Activated CD8-positive, alpha-beta memory T cell treated with anti-CD3 and anti-CD28 coated beads, Interleukin-2, amount 50 U/mL, for 1 hour (primary cell): ENCODE results near the gene LITAFD.
"Not testable (repeated sequence)": the region's sequence is repeated elsewhere in the genome, so short reads cannot be mapped to it uniquely, and the experiment has no call there.

Experiments used
- DNase-seq: peaks from one replicate; pipeline ENCODE4 v3.0.0-alpha.2; 2020; ENCODE audit errors: extremely low read depth

Gene LITAFD

DNA sequence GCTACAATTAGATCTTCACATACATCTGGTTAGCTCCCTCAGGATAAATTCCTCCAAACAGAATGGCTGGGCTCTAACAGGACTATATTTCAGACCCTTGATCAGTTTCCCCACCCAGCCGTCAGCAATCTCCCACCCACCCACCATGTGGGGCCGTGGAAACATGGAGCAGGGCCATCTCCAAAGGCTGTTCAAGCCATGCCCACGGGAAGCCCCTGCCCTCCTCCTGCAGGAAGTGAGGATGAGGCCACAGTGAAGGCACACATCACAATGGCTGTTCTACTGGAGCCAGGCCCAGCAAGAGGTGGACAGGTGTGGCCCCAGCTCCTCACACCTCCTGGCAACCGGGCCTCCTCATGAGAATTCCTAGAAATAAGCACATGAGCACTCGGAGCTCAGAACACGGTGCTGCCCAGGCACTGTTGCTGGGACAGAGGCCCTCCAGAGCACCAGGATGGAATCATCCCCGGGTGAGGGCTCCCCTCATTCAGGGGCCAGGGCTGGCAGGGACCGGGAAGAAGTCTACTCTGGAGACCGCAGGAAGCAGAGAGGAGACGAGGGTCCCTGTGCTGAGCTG, at the start of gene LITAFD:
LITAFD (plus strand) TSS at position 311 of the 577 bp plus-strand sequence. CDS start 2,005 bp downstream, outside the sequence.
- DNase-seq = no peak

DNA sequence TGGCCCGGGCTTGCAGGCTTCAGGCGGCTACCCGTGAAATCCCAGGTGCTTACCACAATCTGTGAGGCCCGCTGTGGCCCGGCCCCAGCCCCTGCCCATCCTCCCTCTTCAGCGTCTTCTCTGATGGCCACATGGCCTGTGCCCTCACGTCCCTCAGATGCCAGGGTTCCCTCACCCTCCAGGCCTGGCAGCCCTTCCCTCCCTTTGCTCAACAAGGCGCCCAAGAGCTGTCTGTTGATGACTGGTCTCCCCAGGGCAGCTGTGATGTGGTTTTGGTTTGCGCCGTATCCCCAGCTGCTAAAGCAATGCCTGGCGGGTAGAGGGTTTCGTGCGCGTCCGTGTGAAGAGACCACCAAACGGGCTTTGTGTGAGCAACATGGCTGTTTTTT, 49.4 kb upstream of the LITAFD start:
- no peak for DNase-seq

DNA sequence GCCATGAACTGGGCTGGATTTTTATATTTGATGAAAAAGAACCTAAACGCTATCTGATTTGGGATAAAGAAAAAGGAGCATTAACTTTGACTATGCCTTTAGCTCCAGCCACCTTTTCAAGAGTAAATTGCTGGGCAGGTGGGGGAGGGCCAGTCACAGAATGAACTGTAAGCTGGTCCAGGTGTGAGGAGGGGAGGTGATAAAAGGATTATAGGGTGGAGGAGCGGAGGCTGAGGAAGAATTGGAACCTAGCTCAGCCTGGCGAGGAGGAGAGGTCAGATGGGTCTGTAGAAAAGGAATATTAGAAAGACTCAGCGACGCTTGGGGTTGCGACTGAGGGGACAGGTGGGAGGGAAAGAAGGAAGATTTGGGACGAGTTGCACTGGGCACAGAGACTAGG, 45.4 kb upstream of the LITAFD start:
- DNase-seq = not testable (repeated sequence)

DNA sequence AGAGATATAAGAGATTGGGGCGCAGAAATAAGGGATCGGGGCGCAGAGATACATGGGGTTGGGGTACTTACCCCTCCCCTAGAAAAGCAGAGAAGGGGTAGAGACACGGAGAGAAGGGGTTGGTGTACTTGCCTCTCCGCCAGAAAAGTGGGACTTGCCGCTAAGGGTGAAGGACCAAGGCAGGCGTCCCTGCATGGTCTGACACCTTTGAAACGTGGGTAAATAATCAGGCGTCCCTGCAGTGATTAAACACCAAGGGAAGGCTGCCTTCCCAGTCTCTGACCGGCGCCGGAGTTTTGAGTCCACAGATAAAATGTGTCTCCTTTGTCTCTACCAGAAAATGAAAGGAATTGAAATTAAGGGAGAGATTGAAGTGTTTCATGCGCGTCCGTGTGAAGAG, 44.6 kb upstream of the LITAFD start:
- not testable (repeated sequence) for DNase-seq

DNA sequence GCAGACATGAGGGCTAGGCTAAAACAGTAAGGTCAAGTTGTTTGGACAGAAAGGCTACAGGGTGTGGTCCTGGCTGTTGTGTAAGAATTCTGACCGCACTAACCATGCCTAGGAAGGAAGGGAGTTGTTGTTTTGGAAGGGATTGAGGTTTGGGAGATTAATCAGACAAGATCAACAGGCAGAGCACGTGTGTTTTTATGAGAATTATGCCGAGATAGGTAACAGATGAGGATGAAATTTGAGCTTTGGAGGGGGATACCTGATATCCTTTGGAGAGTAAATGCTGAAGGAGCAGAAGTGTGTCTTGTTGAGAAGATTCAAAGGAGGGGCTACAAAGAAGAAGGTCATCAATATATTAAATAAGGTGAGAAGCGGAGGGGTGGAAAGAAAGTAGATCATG, 40.1 kb upstream of the LITAFD start:
- not testable (repeated sequence) for DNase-seq

DNA sequence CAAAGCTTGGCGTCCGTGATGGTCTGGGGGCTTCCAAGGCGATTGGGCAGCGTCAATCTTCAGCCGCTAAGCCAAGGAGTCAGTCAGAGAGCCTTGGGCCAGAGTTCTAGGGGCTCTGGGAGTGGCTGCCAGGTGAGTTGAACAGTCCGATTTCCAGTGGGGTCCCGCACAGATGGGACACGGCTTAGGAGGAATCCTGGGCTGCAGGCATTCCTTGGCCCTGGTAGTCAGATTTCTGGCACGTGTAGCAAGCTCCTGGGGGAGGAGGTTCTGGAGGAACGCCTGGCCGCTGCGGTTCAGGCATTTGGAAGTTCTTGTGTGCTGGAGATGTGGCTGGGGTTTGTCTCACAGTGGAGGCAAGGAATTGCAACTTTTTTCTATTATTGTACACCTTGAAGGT, 38.9 kb upstream of the LITAFD start:
- not testable (repeated sequence) for DNase-seq

DNA sequence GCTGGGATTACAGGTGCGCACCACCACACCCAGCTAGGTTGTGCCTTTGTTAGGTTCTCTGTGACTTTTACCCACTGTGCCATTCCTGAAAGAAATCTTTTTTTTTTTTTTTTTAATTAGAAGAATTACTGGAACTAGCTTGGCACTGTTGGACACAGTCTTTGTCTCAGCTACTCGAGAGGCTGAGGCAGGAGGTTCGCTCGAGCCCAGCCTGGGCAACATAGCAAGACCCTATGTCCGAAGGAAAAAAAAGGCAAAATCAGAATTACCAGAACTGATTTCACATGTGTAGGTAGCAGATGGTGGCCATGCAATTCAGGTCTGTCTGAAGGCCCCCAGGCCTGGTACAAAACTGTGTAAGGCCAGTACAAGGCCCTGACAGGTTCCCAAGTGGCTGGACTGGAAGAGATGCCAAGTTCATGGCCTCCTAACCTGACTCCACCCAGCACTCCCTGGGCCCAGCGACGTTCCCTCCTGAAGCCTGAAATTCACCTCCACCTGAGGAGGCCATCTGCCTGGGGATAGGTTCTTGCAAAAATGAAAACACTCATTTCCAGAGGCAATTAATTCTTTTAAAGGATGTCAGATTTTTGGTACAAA, 36.4 kb upstream of the LITAFD start:
- DNase-seq = no peak

DNA sequence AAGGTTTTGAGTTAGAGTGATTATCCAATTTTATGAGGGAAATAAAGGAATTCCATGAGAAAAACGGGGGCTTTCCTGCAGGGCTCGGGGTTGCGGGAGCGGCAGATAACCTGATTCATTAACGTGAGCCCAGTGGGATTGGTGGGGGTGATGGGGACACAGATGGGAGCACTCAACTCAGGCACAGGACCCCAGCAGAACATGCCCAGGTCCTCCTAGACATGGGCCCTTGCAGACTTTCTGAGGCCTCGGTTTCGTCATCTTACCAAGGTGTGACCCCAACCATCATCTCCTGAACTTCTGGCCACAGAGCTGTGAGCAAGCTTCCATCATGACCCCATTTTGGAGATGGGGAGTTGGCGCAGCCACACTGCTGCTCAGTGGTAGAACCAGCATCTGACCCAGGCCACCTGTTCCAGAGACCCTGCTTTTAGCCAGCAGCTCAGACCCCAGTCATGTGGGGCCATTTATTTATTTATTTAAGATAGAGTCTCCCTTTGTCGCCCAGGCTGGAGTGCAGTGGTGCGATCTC, 35.7 kb upstream of the LITAFD start:
- DNase-seq = no peak

DNA sequence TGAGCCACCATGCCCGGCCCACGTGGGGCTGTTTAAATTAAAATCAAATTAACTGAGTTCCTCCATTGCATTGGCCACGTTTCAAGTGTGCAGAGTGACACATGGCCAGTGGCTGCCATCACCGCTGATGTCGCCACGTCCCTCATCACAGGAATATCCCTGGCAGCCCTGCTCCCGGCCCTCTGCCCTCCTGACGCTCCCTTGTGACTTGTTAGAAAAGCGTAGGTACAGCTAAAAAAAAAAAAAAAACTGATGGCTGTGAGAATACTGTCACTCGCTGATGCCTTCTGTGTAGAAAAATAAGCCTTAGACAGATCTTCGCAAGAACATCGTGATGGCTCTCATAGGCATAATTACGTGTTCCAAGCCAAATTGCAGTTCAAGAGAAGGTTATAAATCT, 35.0 kb upstream of the LITAFD start:
- no peak for DNase-seq

DNA sequence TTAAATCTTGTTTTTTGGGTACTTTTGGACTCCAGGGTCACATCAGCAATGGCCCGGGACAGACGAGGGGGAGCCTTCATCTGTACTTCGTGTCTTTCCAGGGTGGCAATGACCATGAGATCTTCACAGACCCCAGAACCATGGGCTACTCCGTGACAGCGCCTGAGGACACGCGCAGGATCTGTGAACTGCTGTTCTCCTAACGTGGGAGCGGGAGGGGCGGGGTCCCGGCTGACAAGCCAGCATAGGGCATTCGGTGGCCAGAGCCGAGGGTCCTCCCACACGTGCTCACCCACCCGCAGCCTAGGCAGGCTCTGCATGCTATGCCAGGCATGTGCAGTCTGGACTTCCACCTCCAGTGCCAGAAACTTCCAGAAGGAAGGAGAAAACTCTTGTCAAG, 34.5 kb upstream of the LITAFD start:
- DNase-seq = no peak

DNA sequence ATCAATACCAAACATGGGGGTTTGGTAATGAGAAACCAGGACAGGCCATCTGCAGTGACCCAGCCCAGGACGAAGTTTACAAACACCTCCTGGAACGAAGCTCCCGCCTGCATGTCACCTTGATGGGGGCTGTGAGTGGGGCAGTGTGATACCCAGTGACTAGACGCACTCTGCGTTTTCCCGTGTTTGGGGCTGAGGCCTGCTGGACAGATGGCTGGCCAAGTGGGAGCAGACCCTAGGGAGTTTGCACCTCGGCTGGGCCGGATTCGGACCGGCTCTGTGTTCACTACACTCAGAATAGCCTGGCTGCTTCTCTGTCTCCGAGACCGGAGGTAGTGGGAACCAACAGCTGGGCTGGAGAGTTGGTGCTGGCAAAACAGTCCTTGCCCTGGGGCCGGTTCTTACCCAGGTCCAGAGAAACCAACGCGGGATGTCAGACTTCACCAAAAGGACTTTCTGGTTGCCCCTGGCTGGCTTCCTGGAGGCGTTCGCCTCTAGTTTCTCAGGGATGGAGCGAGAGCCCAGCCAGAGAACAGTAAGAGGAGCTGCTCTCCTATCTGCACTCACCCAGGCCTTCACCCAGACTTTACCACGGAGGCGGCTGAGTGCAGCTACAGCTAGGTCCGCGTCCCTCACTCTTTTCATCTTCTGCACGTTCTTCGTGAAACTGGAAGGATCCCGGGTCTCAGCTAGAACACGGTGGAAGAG, 33.8 kb upstream of the LITAFD start:
- DNase-seq = no peak

DNA sequence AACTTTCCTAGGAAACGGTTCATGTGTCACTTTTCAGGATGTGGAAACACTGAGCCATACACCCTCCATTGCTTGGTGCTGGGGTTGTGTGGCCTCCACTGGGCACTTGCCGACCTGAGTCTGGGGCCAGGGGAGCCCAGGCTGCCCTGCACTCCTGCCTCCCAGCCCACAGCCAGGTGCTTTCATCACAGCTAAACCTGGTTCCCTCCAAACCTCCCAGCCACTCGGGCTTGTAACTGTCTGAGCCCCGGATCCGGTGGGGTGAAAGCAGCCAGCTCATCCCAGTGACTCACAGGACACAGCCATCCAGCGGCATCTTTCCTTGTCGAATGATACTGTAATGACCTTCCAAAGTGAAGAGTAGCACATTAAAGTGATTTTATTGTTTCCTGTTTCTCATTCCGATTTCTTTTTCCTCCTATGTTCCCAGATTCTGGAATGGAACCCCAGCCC, 33.2 kb upstream of the LITAFD start:
- DNase-seq = no peak

DNA sequence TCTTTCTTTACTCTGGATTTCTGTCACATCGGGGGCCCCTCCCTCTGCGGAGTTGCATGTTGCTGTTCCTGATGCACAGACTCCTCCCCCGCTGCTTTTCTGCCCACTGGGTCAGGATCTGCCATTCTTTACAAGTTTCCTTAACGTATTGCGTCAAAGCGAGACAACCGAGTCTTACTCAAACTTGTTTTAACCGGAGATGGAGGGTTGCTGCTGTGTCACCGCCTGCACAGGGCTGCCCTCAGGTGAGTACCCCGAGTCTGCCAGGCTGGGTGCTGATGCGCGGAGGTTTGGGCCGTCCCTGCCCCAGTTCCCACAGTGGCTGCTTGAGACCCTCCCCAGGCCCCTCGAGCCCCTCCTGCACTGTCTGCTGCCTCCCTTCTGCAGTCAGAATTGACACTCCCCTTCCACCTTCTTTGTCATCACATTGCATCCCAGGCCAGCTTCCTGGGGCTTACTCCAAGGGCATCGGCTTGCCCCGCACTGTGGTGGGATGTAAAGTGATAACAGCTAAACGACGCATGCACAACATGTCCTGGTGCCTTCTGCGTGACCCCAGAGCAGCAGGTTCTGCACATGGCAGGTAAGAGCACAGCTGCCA, 32.6 kb upstream of the LITAFD start:
- no peak for DNase-seq

DNA sequence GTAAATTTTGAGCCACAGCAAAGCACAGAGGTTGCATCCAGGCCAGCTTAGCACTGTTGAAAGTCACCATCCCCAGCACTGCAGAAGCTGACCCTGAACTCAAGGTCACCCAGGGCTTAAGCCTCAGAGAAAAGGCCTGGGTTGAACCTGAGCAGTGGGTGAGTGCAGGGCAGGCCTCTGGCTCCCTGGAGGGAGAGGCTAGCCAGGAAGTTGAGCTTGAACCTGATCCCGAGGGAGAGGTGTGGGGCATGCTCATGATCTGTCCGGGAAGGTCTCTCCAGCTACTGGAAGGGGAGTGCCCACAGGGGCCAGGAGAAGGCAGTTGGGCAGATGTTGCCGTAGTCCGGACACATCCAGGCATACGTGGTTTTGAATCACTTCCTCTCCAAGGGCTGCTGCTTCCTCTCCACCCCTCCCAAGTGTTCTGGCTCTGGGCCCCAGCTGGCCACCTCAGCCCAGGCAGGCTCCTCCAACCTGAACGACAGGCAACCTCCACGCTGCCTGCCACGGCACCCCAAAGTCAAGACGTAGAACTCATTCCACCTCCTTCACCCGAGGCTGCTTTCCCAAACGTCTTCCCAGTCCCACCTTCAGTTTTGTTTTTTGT, 31.8 kb upstream of the LITAFD start:
- DNase-seq = no peak

DNA sequence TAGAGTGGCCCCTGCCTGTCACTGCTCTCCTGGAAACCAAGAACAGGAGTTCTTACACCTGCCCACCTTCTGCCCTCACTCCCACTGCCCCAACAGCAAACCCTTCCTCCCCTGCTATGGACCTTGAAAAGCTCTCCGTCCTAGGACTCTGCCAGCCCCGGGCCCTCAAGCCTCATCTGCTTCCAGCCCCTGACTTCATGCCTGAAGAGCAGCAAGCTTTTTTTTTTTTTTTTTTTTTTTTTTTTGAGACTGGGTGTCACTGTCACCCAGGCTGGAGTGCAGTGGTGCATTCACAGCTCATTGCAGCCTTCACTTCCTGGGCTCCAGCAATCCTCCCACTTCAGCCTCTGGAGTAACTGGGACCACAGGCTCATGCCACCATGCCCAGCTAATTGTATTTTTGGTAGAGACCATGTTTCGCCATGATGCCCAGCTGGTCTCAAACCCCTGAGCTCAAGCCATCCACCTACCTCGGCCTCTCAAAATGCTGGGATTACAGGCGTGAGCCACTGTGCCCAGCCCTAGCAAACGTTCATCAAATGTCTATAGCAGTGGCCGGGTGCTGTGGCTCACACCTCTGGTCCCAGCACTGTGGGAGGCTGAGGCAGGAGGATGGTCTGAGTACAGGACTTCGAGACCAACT, 30.3 kb upstream of the LITAFD start:
- no peak for DNase-seq

DNA sequence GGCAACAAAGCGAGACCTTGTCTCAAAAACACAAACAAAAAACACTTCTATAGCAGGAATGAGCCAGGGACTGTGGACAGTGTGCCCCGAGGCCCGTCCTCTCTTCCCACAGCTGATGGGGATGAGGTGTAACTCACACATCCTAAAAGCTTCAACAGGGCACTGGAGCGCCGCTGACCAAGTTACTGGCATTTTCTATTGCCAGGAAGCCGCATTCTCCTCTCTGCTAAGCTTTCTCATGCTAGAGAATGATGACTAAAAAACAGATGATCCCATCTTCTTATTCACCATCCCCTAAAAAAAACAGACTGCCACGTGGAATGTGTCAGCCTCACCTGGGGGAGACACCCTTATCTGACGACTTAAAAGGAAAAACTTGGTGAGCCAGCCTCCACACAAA, 29.6 kb upstream of the LITAFD start:
- DNase-seq = no peak

DNA sequence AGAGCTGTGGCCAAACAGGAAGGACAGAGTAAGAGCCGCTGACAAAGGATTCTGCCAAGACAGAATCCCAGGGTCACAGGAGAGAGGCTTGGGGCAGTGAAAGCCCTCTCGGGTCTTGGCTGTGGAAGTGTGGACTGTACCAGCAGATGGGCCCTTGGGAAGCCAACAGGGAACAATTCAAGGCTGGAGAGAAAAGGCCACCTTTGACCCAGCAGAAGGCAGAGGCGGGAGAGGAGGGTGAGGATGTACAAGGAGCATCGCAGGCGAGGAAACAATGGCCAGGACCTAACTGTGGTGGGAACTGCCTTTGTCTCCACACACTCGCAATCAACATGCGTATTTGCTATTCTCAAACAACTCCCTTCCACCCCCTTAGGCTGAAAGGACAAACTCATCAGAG, 29.0 kb upstream of the LITAFD start:
- DNase-seq = no peak

DNA sequence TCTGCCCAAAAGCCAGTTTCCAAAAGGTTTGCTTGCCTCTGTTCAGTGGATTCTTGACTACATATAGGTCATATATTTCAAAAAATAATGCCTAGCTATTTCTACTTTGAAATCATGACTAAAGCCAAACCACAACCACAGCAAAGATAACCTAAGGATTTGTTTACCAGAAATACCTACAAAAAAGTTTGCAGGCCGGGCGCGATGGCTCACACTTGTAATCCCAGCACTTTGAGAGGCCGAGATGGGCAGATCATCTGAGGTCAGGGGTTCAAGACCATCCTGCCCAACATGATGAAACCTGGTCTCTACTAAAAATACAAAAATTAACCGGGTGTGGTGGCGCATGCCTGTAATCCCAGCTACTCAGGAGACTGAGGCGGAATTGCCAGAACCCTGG, 28.5 kb upstream of the LITAFD start:
- no peak for DNase-seq

DNA sequence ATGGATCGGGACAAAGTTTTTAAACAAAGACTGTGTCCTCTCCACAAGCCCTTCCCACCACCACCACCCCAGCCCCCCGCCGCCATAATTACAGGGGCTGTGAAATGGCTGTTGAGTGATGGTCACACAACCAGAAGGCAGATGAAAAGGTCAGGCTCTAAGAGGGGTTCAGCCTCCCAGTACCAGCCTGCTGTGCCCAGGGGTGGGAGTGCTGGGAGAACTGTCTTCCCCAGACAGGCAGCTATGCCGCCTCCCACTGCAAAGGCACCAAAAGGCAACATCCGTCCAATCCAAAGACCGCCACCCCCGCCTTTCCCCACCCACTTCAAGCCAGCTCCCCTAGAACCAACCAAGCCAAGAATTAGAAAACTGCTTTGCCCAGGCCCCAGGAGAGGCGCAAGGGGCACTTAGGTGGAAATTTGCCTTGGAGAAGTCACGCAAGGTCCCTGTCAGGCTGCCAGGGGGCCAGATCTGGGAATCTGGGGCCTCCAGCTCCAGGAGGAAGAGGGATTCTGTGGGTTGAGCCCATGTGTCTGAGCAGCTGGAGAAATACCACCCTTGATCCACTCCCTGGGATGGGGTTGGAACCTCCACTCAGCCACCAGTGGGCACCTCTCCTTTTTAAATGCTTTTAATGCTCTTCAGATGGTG, 27.7 kb upstream of the LITAFD start:
- no peak for DNase-seq

DNA sequence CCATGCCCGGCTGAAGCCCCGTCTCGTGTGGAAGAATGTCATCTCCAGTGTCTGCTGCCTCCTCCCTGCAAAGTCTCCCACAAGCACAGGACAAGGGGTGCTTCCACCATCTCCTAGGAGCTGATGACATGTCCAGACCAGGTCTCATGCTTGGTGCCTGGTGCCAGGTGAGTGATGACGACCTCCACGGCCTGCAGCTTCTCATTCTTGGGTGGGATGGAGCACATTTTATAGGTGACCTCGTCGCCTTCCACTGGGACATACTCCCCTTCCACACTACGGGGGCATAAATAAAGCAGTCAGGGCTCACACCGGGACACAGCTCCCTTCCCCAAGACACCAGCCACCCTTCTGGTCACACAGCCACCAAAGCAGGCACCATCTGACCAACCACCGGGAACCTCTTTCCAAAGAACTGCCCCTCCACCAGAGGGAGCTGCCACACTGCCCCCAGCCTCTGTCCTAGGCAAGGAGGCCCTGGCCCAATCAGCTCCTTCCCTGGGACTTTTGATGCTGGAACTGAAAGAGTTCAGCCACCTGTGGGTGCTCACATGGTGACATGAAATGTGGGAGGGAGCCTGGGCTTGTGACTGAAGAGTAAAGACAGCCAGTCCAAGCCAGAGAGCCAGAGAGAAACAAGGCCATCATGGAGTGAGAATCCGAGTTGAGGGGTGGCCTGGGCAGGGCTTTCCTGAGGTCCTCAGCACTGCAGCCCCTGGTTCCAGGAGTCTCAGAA, 26.9 kb upstream of the LITAFD start:
- no peak for DNase-seq

DNA sequence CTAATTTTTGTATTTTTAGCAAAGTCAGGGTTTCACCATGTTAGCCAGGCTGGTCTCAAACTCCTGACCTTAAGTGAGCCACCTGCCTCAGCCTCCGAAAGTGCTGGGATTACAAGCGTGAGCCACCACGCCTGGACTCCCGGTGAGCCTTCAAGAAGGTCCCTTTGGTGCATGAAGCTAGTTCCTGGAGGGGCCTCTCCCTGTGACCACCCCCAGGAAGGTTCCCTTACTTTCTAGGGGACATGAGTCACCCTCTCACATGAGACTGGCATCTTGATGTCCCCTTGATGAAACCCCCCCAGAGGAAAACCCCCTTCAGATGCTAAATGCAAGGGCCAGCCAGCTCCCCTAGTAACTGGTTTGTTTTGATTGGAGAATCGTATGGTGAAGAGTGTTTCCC, 26.2 kb upstream of the LITAFD start:
- DNase-seq = no peak
